Esophagus squamous epithelium (tissue), 4 donors: ENCODE results near the gene OR1L8.
"Not testable (repeated sequence)": the region's sequence is repeated elsewhere in the genome, so short reads cannot be mapped to it uniquely, and the experiment has no call there.

Experiments
- POLR2A ChIP-seq, 4 donors: fragments of 450-650 bp; IDR thresholded peaks; one replicate each; pipeline ENCODE4 v1.6.1; 2017; ENCODE audit warnings: antibody characterized with exemption in 4 of 4, mild to moderate bottlenecking in 4 of 4, moderate library complexity in 3 of 4
- TF ChIP-seq, protein P1 (sequence below), 6 experiments: fragments of 450-650 bp in 4 of 6; fragments of 200-600 bp in 2 of 6; sonication (generic) in 2 of 6; IDR thresholded peaks; one replicate each; pipeline ENCODE4 v1.5.1; 2016 to 2019; ENCODE audit warnings: antibody characterized with exemption in 6 of 6, mild to moderate bottlenecking in 4 of 6, moderate library complexity in 4 of 6

GRCh38 chr9:122537066-122537465 lies 46.1 kb downstream of the OR1L8 start:
- TF ChIP-seq, protein P1, sequence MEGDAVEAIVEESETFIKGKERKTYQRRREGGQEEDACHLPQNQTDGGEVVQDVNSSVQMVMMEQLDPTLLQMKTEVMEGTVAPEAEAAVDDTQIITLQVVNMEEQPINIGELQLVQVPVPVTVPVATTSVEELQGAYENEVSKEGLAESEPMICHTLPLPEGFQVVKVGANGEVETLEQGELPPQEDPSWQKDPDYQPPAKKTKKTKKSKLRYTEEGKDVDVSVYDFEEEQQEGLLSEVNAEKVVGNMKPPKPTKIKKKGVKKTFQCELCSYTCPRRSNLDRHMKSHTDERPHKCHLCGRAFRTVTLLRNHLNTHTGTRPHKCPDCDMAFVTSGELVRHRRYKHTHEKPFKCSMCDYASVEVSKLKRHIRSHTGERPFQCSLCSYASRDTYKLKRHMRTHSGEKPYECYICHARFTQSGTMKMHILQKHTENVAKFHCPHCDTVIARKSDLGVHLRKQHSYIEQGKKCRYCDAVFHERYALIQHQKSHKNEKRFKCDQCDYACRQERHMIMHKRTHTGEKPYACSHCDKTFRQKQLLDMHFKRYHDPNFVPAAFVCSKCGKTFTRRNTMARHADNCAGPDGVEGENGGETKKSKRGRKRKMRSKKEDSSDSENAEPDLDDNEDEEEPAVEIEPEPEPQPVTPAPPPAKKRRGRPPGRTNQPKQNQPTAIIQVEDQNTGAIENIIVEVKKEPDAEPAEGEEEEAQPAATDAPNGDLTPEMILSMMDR (IDR thresholded peaks at IDR 0.05), result not testable (repeated sequence)
- TF ChIP-seq POLR2A (IDR thresholded peaks at IDR 0.05), result not testable (repeated sequence)
